Endothelial cell of umbilical vein (primary cell): ENCODE data around the gene ACP4.
"Not testable (repeated sequence)": the region's sequence is repeated elsewhere in the genome, so short reads cannot be mapped to it uniquely, and the experiment has no call there.

ENCODE experiments used
- EZH2 ChIP-seq: IDR thresholded peaks from 2 replicates; pipeline ENCODE4 v1.6.1; 2012; ENCODE audit warnings: borderline replicate concordance, low read depth, mild to moderate bottlenecking, moderate library complexity, low read length, inconsistent platforms; ENCODE audit not compliant: severe bottlenecking
- MYC ChIP-seq: IDR thresholded peaks from one replicate; pipeline ENCODE4 v1.6.1; 2011; ENCODE audit warnings: mild to moderate bottlenecking, low read depth, low read length
- POLR2AphosphoS5 ChIP-seq: IDR thresholded peaks from 2 replicates; pipeline ENCODE4 v1.6.1; 2012; ENCODE audit warnings: low read depth, mild to moderate bottlenecking, control low read depth, low read length, moderate library complexity; ENCODE audit not compliant: insufficient read depth
- TF ChIP-seq, protein P1 (sequence below), 2 donors: IDR thresholded peaks; 1 replicate in 1 of 2; 2 replicates in 1 of 2; pipeline ENCODE4 v1.5.1; 2011; ENCODE audit warnings: low read length in 2 of 2, mild to moderate bottlenecking in 2 of 2, moderate library complexity in 2 of 2, control low read depth in 1 of 2, inconsistent platforms in 1 of 2, low read depth in 1 of 2; ENCODE audit not compliant: insufficient read depth in 1 of 2; ENCODE audit errors: extremely low read depth in 1 of 2
- TF ChIP-seq, protein P2 (sequence below): IDR thresholded peaks from 2 replicates; pipeline ENCODE4 v1.6.1; 2011; ENCODE audit not compliant: insufficient read depth, insufficient read length

DNA sequence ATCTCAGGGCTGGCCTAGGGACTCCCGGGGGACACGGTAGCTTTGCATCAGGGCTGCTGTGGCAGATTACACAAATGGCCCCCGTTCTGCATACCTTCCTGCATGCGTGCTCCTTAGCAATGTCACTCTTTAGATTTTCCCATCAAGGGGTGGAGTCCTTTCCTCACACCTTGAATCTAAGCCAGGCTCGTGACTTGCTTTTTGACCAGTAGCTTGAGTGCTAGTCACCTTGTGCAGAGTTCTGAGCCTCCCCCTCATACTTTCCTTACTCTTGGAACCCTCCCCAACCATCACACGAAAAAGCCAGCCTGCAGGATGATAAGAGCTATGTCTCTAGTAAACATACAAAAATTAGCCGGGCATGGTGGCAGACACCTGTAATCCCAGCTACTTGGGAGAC is 16.8 kb upstream of the ACP4 start:
- TF ChIP-seq, protein P1, sequence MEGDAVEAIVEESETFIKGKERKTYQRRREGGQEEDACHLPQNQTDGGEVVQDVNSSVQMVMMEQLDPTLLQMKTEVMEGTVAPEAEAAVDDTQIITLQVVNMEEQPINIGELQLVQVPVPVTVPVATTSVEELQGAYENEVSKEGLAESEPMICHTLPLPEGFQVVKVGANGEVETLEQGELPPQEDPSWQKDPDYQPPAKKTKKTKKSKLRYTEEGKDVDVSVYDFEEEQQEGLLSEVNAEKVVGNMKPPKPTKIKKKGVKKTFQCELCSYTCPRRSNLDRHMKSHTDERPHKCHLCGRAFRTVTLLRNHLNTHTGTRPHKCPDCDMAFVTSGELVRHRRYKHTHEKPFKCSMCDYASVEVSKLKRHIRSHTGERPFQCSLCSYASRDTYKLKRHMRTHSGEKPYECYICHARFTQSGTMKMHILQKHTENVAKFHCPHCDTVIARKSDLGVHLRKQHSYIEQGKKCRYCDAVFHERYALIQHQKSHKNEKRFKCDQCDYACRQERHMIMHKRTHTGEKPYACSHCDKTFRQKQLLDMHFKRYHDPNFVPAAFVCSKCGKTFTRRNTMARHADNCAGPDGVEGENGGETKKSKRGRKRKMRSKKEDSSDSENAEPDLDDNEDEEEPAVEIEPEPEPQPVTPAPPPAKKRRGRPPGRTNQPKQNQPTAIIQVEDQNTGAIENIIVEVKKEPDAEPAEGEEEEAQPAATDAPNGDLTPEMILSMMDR (IDR thresholded peaks at IDR 0.05; ENCODE audit: extremely low read depth in 1 of 2, insufficient read depth in 1 of 2, low read depth in 1 of 2, low read length in 2 of 2) = not testable (repeated sequence)
- TF ChIP-seq POLR2AphosphoS5, MYC, EZH2: not testable (repeated sequence)
- TF ChIP-seq, protein P2, sequence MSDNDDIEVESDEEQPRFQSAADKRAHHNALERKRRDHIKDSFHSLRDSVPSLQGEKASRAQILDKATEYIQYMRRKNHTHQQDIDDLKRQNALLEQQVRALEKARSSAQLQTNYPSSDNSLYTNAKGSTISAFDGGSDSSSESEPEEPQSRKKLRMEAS = not testable (repeated sequence)
